T1000 (cell line): ENCODE results near the gene ABCA9.

Experiments used
- DNase-seq: peaks from one replicate; lab custom pipeline; 2025; ENCODE audit warnings: mixed read lengths; lab: John Stamatoyannopoulos, UW

The ABCA9 gene

DNA sequence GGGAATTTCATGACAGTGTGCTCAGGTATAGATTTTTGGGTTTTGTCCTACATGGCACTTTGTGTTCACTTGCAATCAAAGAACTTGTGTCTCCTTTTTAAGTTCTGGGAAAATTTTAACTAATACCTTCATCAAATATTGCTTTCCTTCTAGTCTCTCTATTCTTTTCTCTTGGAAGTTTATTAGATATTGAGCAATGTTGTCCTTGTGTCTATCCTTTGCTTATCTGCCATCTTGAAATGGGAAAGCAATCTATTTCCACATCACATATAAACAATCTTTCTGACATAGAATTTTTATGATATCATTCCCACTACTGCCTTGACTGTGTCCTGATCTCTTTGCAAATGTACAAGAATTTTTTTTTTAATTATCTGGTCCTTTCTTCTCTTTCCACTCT is 4.4 kb upstream of the ABCA9 start:
- no peak for DNase-seq

DNA sequence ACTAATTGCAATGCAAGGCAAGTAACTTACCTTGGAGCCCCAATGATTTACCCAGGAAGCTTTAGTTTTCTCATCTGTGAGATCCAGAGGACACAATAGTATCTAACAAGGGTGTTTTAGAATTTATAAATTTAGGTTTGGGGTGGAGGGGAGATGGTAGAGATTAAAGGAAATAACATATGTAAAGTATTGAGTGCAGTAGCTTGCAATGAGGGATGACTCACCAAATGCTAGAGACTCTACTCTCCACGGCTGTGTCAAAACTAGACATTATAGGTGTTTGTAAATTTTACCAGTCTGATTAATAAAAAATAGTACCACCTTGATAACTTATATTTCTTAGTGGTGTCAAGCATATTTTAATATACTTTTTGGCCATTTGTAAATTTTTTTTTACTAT is 3.7 kb upstream of the ABCA9 start:
- DNase-seq: no peak

DNA sequence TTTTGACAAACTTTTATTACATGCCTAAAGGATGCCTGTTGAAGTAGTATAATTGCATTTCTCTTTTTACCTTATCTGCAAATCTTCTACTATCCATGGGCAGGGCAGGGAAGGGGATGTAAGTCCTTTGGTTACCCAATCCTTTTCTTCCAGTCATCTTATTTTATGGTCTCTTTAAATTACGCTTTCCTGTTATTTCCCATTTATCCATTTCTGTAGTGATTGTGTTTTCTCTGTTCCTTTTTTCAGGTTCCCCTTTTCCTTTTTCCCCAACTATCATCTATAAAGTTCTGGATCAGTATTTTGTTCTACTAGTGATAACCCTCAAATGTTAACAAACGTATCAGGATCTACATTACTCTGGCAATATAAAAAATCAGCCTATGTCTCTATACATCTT is 3.3 kb upstream of the ABCA9 start:
- no peak for DNase-seq

DNA sequence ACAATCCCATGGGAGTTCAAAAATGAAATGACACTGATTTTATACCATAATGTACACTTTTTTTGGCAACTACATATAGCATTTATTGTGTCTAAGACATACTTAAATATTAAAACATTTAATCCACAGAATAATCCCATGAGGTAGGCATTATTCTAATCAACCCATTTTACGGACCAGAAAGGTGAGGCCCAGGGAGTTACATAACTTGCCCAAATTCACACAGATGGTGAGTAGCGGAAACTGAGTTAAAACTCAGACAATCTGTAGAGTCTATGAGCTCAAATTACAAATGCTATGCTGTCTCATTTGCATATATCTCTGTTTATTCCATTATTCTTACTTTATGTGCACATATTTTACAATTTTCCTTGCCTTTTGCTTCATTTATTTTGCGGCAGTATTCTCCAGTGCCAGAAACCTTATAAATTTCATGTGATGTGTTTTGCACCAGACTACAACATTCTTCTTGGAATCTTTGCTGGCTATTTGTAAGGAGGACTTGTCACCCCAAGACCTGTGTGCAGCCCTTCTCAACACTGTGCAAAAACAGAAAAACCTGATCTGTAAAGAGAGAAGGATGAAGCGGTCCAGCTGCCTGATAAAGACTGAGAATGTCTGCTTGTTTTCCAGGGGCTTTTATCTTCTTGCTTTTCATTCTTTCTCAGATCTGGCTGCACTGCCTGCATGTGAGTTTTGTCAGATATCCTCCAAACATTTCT is 2.3 kb upstream of the ABCA9 start:
- no peak for DNase-seq

DNA sequence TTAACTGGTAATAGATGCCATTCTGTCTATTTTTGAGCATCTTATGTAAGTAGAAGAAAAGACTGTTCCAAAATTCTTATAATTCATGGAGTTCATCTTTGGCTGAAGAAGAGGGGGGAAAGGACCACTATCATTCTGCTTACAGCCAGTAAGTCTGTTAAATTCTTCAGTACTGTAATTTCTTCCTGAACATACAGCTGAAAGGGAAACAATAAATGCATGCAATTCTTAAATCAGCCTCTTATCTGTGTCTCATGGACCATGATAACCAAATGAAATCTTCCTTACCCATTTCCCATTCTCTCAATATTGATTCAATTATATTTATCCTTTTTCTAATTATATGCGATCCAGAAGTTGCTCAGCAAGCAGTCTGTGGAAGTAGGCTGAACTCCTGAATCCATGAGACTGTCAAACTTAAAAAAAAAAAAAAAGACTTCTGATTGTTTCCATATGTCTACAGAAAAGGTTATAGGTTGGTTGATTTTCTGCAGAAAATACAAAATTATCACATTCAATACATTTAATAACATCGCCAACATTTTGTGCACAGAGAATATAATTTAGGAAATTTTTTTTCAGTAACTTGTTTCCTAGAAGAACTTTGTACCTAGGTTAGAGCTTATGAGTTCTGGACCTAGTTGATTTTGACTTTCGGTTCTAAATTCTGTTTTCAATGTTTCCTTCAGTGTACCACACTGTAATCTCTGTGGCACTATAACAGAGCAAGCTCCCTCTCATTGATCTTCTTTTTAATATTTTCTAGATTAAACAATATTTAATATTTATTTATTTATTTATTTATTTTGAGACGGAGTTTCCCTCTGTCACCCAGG is 1.2 kb upstream of the ABCA9 start:
- no peak for DNase-seq

GRCh38 chr17:69059458-69060175 is 1.1 kb downstream of the ABCA9 start:
- DNase-seq: no peak

DNA sequence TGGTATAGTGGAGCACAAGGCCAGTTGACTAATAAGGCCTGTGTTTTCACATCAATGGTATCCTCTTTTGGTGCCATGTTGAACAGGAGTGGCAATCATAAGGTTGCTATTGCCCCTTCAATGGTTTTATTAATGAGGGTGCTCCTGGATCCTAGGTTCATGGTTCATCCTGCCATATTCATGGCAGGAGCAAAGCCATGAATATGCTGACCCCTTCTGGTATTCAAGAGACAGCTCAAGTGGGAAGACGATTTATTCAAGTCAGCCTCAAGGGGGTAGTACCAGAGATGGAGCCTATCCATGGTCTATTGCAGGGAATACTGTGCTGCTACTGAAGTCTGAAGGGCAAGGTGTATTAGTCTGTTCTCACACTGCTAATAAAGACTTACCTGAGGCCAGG is 2.6 kb downstream of the ABCA9 start:
- no peak for DNase-seq

- no peak for DNase-seq
Measured at GRCh38 chr17:69057280-69057679, 3.4 kb downstream of the ABCA9 start.

- DNase-seq: no peak
Measured at GRCh38 chr17:69056179-69056823, 4.4 kb downstream of the ABCA9 start.

GRCh38 chr17:69055334-69055733 is 5.4 kb downstream of the ABCA9 start:
- DNase-seq: no peak

GRCh38 chr17:69050999-69051775 is 9.5 kb downstream of the ABCA9 start:
- no peak for DNase-seq

GRCh38 chr17:69048634-69049033 is 12.1 kb downstream of the ABCA9 start:
- DNase-seq: no peak

GRCh38 chr17:69047368-69048263 is 13.1 kb downstream of the ABCA9 start:
- DNase-seq: no peak

DNA sequence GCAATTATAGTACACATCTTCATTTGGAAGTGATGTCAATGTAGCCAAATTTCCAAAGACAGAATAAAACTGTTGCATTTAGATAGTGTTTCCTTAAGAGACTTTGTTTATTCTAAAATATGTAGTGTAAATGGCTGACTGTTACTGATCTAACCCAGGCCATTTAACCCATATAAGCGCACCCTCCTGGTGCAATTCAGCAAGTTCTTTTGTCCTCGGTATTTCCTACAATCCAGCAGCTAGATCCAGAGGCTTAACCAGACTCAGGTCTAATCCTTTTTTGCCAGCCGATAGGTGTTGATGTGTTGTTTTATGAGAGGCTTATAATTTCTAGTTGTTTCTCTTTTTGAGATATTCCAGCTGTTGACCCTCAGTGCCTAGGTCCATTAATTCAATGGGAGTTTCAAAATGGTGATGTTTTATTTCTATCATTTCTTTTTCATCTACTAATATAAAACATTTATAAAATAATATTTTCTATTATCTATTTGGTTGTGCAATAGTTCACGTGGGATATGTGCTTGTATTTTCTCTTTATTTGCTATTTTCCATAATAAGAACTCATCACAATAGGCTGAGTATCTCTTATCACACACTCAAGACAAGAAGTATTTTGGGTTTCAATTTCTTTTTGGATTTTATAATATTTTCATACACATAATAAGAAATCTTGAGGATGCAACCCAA is 14.5 kb downstream of the ABCA9 start:
- no peak for DNase-seq

DNA sequence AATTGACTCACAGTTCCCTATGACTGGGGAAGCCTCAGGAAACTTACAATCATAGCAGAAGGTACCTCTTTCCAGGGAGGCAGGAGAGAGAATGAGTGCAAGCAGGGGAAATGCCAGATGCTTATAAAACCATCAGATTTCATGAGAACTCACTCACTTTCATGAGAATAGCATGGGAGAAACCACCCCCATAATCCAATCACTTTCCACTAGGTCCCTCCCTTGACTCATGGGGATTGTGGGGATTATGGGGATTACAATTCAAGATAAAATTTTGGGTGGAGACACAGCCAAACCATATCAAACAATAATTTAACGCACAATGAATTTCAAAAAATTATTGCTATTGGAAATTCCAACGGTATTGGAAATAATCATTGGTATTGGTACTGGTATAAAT is 15.1 kb downstream of the ABCA9 start:
- DNase-seq: no peak

- no peak for DNase-seq
Measured at GRCh38 chr17:69044371-69044770, 16.4 kb downstream of the ABCA9 start.

DNA sequence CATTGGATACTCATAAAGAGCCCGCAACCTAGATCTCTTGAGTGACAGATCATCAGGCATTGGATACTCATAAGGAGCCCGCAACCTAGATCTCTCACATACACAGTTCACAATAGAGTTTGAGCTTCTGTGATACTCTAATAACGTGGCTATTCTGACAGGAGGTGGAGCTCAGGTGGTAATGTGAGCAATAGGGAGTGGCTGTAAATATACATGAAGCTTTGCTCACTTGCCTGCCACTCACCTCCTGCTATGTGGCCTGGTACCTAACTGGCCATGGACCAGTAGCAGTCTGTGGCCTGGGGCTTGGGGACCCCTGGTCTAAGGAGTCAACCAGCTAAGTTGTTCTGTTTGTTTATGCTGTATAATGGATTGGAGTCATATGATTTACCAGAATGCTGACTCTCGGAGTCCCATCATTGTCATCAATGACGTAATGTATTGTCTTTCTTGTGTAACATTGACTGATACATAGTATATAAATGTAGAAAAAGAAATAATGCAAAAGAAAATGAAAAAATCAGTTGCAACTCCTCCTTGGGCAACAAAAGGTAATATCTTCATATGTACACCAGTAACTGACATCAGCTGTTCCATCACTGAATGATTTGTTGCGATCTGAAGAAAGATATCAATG is 17.5 kb downstream of the ABCA9 start:
- no peak for DNase-seq

DNA sequence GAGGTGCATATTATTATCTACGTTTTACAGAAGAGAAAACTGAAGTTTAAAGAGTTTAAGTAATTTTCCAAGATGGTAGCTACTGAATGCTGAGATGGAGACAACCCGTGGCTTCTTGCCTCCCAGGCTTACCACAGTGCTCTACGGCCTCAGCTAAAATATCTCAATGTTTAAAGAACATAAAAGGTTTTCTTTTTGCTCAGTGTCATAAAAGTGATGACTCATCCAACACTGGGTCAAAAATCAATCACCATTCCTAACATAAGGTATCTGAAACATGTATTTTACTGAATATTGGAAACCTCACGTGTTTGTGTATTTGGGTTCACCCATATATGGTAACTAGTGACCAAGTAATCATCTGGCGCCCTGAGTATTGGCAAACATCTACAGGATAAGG is 18.4 kb downstream of the ABCA9 start:
- DNase-seq: no peak

- DNase-seq: no peak
Measured at GRCh38 chr17:69031839-69032238, 28.9 kb downstream of the ABCA9 start.
